Measurements from ENCODE around the gene RPTOR.

The RPTOR gene

DNA sequence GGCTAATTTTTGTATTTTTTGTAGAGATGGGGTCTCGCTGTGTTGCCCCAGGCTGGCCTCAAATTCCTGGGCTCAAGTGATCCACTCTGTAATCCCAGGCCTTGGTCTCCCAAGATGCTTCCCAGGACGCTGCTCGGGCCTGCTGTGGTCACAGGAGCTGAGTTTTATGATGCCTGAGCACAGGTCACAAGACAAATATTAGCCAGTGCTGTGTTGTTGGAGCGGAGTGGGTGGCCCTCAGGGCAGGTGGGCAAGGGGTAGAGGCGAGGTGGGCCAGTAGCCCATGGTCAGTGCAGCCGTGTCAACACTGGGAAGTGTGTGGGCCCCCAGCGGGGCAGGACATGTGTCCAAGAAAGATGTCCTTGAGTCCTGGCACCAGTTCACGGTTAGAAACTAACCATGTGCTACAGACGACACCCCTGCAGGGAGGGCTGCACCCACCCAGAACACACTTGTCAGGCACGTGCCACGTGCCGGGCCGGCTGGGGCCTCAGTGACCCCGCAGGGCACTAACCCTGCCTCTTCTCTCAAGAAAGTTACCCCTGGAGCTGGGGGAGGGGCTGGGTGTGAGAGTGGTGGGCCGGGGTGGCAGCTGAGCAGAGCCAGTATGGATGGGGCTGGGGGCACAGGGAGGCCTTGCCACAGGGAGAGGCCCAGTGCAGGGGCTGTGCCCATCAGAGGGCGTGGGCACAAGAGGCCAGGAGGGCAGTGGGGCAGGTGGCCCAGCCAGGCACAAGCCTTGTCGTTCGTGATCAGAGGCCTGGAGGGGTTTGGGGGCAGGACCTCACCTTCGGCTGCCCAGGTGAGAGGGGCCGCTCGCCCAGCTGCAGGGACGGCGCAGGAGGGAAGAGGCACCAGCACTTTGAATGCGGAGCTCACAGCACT, 343.9 kb downstream of the RPTOR start:
- no peak for DNase-seq

GRCh38 chr17:80889231-80890195, 344.9 kb downstream of the RPTOR start:
- DNase-seq: no peak

DNA sequence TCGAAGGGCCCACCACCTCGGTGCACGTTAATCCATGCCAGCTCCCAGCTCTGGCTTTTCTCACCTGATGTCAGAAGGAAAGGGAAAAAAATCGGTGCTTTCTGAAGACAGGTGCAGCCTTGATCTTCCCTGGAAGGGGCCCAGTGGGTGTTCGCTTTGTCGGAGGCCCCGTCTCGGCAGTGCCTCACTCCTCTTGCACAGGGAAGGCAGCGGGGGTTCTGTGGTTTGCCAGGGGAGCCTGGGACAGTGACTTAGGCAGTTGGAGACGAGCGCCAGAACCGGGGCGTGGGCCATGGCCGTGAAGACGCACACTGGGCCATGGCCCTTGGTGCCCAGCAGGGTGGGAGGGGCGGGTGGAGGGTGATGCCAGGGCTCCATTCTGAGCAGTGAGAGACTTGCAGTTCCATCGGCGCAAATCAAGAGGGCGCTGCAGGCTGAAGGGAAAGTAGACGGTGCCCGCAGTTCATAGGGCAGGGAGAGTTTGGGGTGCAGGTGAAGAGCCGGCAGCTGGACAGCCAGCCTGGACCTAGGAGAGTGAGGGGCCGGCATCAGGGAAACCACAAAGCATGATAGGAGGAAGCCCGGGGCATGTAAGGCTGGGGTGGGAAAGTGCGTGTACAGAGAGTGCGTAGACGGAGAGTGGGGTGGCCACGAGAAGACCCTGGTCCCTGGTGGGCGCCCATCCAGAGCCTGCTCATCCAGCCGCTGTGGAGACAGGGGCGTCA, 345.7 kb downstream of the RPTOR start:
- DNase-seq: no peak

- DNase-seq: no peak
Measured at GRCh38 chr17:80890921-80891396, 346.3 kb downstream of the RPTOR start.

GRCh38 chr17:80891397-80892018, 346.9 kb downstream of the RPTOR start:
- DNase-seq: no peak

GRCh38 chr17:80892019-80892855, 347.6 kb downstream of the RPTOR start:
- no peak for DNase-seq

DNA sequence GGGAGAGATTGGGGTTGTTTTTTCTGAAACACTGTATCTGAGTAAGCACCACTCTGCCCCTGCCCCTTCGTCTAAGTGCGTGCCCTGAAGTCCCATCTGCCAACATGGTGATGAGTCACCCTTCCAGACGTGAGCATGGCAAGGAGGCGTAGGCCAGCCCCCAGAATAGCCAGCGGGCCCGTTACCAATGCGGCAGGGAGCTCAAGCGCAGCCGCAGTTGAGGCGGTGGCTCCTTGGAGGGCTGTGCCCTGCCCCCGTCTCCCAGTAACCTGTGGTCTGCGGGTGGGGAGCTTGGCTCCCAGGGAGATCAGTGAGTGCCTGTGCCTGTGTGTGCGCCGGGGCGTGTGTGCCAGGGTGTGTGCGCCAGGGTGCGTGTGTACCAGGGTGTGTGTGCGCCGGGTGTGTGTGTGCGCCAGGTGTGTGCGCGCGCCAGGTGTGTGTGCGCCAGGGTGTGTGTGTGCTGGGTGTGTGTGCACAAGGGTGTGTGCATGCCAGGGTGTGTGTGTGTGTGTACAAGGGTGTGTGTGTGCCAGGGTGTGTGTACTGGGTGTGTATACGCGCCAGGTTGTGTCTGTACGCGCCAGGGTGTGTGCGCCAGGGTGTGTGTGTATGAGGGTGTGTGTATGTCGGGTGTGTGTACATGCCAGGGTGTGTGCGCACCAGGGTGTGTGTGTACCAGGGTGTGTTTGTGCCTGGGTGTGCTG, 348.4 kb downstream of the RPTOR start:
- DNase-seq: no peak

GRCh38 chr17:80893604-80894438, 349.2 kb downstream of the RPTOR start:
- DNase-seq: no peak

DNA sequence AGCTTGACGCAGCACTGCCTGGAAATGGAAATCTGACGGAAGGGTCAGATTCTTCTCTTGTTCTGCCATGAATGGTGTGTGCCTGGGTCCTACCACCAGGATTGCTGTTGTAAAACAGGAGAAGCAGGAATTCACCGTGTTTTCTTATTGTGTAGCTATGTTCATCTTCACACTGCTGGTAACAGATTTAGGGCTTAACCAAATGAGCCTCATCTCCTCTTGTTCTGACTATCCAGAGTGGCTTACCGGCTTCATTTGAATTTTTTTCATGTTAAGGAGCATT, 349.7 kb downstream of the RPTOR start:
- DNase-seq: no peak

GRCh38 chr17:80894726-80895125, 350.1 kb downstream of the RPTOR start:
- DNase-seq: no peak

GRCh38 chr17:80895366-80895765, 350.7 kb downstream of the RPTOR start:
- DNase-seq: no peak

DNA sequence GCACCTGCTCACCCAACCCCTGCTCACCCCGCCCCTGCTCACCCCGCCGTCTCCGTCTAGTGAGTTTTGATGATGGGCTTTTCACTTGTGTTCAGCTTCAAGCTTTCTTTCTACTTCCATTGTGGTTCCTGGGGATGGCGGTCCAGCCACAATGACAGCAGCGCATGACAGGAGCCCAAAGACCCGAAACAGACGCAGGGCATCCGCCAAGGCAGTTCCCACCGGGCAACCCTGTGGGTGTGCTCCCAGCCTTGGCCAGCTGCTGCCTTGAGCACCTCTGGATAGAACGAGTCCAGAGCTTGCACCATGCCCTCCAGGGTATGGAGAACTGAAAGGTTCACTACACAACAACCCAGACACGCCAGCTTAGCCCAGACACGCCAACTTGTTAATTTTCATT, 354.1 kb downstream of the RPTOR start:
- no peak for DNase-seq

DNA sequence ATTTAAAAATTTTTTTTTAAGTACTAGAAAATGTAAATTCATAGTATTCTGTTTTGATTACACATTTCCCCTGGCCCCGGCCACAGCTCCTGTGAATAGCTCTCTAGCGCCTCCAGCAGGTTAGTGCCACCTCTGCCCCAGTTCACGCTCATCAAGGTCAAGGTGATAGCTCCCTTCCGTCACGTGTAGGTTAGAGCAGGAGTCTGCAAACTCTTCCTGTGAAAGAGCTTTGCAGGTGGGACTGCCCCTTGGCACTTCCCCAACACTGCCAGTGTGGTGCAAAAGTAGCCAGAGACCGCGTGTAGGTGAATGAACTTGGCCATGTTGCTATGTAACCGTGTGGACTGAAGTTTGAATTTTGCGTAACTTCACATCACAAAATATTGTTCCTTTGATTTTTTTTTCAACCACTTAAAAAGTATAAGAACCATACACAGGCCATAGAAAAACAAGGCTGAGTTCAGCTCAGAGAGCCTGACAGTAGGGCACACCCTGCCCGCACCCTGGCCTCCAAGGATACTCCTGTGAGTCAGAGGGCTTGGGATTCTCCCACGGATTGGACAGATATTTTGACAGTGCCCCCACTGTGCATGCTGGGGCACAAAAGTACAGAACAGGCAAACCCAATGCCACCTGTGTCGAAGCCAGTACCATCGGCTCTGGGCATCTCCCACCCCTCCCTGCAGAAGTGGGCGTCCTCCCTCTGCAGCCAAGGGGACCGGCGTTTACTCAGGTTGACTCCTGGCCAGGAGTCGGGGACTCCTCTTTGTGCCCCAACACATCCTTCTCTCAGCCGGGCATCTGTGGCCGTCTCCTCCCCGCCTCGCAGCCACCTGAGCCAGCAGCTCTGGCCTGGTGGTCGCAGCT, 355.0 kb downstream of the RPTOR start:
- DNase-seq: no peak

GRCh38 chr17:80901319-80901718, 356.7 kb downstream of the RPTOR start:
- no peak for DNase-seq

- DNase-seq: no peak
Measured at GRCh38 chr17:80902197-80902962, 357.7 kb downstream of the RPTOR start.

DNA sequence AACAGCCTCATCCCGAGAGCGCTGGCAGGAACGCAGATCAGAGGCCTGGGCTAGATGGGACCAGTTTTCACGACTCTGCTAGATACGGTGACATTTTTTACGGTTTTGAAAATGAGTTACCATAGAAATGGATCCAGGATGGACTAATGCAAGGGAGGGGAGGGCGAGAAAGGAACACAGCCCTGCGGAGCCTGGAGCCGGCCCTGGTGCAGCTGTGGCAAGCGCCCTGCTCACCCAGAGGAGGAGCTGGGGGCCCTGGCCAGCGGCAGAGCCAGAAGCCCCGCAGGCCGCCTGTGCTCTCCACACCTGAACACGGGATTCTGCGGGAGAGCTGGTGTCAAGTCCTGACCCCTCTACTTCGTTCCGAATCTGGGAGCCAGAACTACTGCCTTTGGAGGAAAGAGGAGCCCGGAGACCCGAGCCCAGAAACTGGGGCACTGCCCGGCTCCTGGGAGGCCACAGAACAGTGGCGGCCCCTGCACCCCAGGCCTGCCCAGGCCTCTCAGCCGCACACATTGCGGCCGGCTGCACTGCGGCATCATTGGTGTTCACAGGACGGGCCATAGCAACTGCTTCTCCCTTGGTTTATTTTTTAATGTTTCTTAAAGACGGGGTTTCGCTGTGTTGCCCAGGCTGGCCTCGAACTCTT, 358.4 kb downstream of the RPTOR start:
- DNase-seq: no peak

DNA sequence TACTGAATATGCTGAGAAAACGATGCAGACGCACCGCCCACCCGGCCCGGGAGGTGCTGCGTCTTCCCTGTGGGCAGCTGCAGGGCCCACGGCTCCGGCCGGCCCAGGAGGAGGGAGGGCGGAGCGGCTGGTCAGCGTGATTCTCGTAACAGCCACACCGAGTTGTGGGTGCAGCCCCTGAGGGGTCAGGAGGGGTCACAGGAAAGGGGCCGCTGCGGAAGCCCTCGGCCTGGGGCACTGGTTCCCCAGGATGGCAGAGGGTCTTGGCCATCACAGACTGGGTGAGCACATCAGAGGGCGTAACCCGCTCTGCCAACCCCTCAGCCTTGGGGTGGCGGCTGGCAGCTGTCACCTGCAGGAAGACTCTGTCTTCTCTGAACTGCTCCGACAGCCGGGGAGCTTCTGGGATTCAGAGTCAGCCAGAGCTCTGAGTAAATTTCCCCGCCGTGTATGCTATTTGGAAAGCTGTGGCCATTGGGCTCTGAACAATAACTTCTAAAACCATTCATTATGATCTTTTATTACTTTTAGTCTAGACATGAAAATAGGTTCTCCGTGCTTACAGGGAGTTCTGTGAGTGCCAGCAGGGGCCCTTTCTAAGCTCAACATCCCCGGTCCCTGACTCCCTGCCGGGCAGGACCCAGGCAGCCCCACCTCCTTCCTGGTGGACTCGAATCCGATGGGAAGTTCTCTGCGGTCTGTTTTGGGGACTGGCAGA, 359.6 kb downstream of the RPTOR start:
- DNase-seq: no peak
